ENCODE data around the gene MXD1.

The MXD1 gene

GRCh38 chr2:69986691-69987090, 71.8 kb downstream of the MXD1 start:
- DNase-seq, result no peak
- Histone ChIP-seq H3K4me3 (ENCODE audit: low read depth, low read length) (no peak overlapping the region), H3K27me3 (ENCODE audit: insufficient read depth, low read depth, severe bottlenecking) (no peaks in the 10 kb centered on the region), H3K9me3 (ENCODE audit: severe bottlenecking) (no peaks in the 10 kb centered on the region), H3K27ac (no peak overlapping the region), H3K36me3 (no peaks in the 10 kb centered on the region; the same call in 1 of the 2 replicates)
- TF ChIP-seq CTCF (IDR thresholded peaks at IDR 0.05; ENCODE audit: low read depth, low read length), result no peak

GRCh38 chr2:69988086-69988635, 73.3 kb downstream of the MXD1 start:
- H3K4me3 ChIP-seq (ENCODE audit: low read depth, low read length), result no peak overlapping the region
- no peak overlapping the region for H3K27ac ChIP-seq
- no peaks in the 10 kb centered on the region for H3K9me3 ChIP-seq (ENCODE audit: severe bottlenecking)
- TF ChIP-seq CTCF (IDR thresholded peaks at IDR 0.05; ENCODE audit: low read depth, low read length), result no peak
- H3K27me3 ChIP-seq (ENCODE audit: insufficient read depth, low read depth, severe bottlenecking), result no peaks in the 10 kb centered on the region
- DNase-seq, result no peak
- H3K36me3 ChIP-seq, result peaks cover 4% of the 10 kb centered on the region

GRCh38 chr2:69989009-69989408, 74.1 kb downstream of the MXD1 start:
- H3K27me3 ChIP-seq (ENCODE audit: insufficient read depth, low read depth, severe bottlenecking), result no peaks in the 10 kb centered on the region
- H3K4me3 ChIP-seq (ENCODE audit: low read depth, low read length), result no peak overlapping the region
- H3K27ac ChIP-seq, result no peak overlapping the region
- peaks cover 12% of the 10 kb centered on the region for H3K36me3 ChIP-seq
- no peak for TF ChIP-seq CTCF (IDR thresholded peaks at IDR 0.05; ENCODE audit: low read depth, low read length)
- no peaks in the 10 kb centered on the region for H3K9me3 ChIP-seq (ENCODE audit: severe bottlenecking)
- no peak for DNase-seq

- no peaks in the 10 kb centered on the region for H3K27me3 ChIP-seq (ENCODE audit: insufficient read depth, low read depth, severe bottlenecking)
- H3K36me3 ChIP-seq, result peaks cover 17% of the 10 kb centered on the region
- no peaks in the 10 kb centered on the region for H3K9me3 ChIP-seq (ENCODE audit: severe bottlenecking)
- no peak for TF ChIP-seq CTCF (IDR thresholded peaks at IDR 0.05; ENCODE audit: low read depth, low read length)
- DNase-seq, result no peak
- no peak overlapping the region for H3K4me3 ChIP-seq (ENCODE audit: low read depth, low read length)
- no peak overlapping the region for H3K27ac ChIP-seq
Measured at GRCh38 chr2:69989441-69990105, 74.7 kb downstream of the MXD1 start.
